Measurements from ENCODE around the gene NEMP1. TPM values are rescaled to one million over a fixed set of nuclear protein-coding genes. Genes with fewer than 3 reads are reported as not detected.

The NEMP1 gene
- total and polyA plus RNA-seq, 2 of the 8 experiments (the other 6 are each of a cell fraction or from before 2014, with no cell fraction given), result 30.1 to 43.2 TPM

DNA sequence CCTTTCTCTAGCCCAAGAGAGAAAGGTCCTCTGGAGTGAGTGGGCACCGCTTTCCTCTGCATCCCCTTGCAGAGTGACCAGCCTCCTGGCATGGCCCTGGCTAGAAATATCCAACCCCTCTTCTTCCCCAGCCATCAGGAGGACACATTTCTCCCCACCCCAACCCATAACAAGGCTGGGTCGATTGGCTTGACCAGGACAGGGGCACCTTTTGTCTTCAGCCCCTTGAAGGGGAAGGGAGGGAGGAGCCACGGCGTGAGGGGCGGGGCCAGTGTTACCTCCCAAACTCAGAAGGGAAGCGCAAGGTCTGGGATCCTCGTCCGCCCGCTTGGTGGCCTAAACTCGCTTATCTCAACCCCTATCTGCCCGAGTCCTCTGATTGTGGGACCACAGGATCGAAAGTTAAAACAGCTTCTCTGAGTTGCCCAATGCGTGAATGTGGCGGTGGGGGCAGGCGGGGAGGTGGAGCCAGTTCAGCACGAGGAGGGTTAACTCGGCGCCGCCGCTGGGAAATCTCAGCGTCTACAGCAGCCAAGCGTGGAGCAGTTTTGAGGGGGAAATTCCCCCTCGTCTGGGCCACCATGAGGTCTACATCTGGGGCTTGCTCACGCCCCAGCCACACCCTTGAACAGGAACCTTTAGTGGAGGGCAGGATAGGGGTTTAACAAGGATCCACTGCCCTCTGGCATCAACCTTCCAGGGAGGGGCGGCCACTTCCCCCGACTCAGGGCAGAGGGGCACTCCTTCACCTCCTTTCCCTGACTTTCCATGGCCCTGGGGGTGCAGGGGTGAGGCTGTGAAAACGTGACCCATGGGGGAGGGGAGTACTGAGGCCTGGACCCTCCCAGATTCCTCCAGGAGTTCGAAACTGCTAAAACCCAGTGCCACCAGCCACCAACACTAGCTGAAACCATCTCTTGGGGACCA lies 31.8 kb upstream of the NEMP1 start:
- DNase-seq (ENCODE audit: low read depth in 1 of 2, low spot score in 2 of 2) (peak in 1 of 2 experiments; percentile 93), FAIRE-seq (peak; percentile 52)
- ChIA-PET CTCF (ENCODE audit: partially characterized antibody) (interaction anchor here (0.7 to 15.7 kb wide), 20 partner anchors 8 to 357 kb away, joined by 3 to 325 read pairs (median 19); partner anchors contain the start of genes LRP1, NAB2, NEMP1 and TAC3), POLR2A (ENCODE audit: partially characterized antibody) (interaction anchor here (0.8 to 13.0 kb wide), 20 partner anchors 14 to 481 kb away, joined by 3 to 352 read pairs (median 6); partner anchors contain the start of genes LRP1, NAB2, NACA and NEMP1)
- Histone ChIP-seq H2AK5ac (ENCODE audit: low read depth, low read length) (0 out of 2 replicates have a peak overlapping the region, but pooled peaks have one; percentile 32), H3K56ac (replicated peaks; ENCODE audit: insufficient read length, low read depth, low read length) (peak overlapping the region; percentile 43), H3K9me3 (ENCODE audit: insufficient read depth in 2 of 2, low read depth in 1 of 2, low read length in 1 of 2) (no peaks in the 10 kb centered on the region), H2BK20ac (ENCODE audit: low read length) (0 out of 2 replicates have a peak overlapping the region, but pooled peaks have one; percentile 6), H3K36me3 (ENCODE audit: control insufficient read depth in 2 of 4, insufficient read depth in 4 of 4, low read length in 3 of 4) (no peaks in the 10 kb centered on the region; a peak in 1 of 8 replicates), H2BK120ac (replicated peaks; ENCODE audit: low read depth, low read length) (no peak overlapping the region), H3K23ac (ENCODE audit: insufficient read length) (no peak overlapping the region), H3K4me1 (replicated peaks in 1 of 4; ENCODE audit: control insufficient read depth in 3 of 4, insufficient read depth in 4 of 4, low read length in 3 of 4) (peaks cover 3 to 31% (median 15%) of the 10 kb centered on the region in 4 experiments), H2BK5ac (ENCODE audit: low read depth, low read length) (peak overlapping the region; percentile 87), H2BK12ac (ENCODE audit: low read depth, low read length) (peak overlapping the region; percentile 95), H4K20me1 (replicated peaks in 1 of 2; ENCODE audit: control insufficient read depth in 1 of 2, insufficient read depth in 2 of 2, low read length in 2 of 2) (no peaks in the 10 kb centered on the region), H3K4ac (replicated peaks; ENCODE audit: insufficient read length, low read depth, low read length) (peak overlapping the region; percentile 73), H3K14ac (ENCODE audit: insufficient read length) (peak overlapping the region; percentile 6), H3K79me1 (ENCODE audit: low read depth, low read length) (no peaks in the 10 kb centered on the region), H3K27me3 (replicated peaks in 1 of 4; ENCODE audit: control insufficient read depth in 3 of 4, extremely low read depth in 1 of 4, insufficient read depth in 3 of 4, low read length in 3 of 4) (no peaks in the 10 kb centered on the region), H2AFZ (ENCODE audit: low read length) (peak overlapping the region; percentile 52; the same call in 1 of the 2 replicates), H4K8ac (ENCODE audit: extremely low read depth, insufficient read depth, low read length) (peak overlapping the region; percentile 88; the same call in 1 of the 2 replicates), H4K5ac (ENCODE audit: insufficient read length, low read depth, low read length) (peak overlapping the region; percentile 41), H3K79me2 (ENCODE audit: control insufficient read depth in 1 of 2, insufficient read depth in 2 of 2, low read length in 2 of 2) (no peaks in the 10 kb centered on the region), H2BK15ac (ENCODE audit: low read length) (peak overlapping the region; percentile 73; the same call in 1 of the 2 replicates), H3K18ac (ENCODE audit: extremely low read depth, low read length) (peak overlapping the region; percentile 42), H4K91ac (replicated peaks; ENCODE audit: insufficient read length, low read length) (peak overlapping the region; percentile 94), H3K27ac (ENCODE audit: low read depth, low read length) (peak overlapping the region; percentile 87; the same call in 1 of the 2 replicates), H3K9ac (replicated peaks in 1 of 4; ENCODE audit: extremely low read depth in 1 of 4, low read depth in 3 of 4, low read length in 3 of 4) (peak overlapping the region in 3 of 4 experiments; percentile 53 to 57 (median 56); a peak in 5 of 7 replicates), H3K4me2 (ENCODE audit: insufficient read depth in 1 of 2, low read depth in 2 of 2, low read length in 2 of 2) (peak overlapping the region; percentile 81 to 96), H3K23me2 (ENCODE audit: low read depth, low read length) (peaks cover 15% of the 10 kb centered on the region), H3K4me3 (ENCODE audit: extremely low read depth in 1 of 4, insufficient read depth in 2 of 4, low read depth in 3 of 4, low read length in 4 of 4) (peak overlapping the region; percentile 5 to 59 (median 50))
- WGBS, 2 experiments (ENCODE audit: extremely low coverage in 1 of 2, insufficient coverage in 1 of 2, insufficient read length in 1 of 2, insufficient replicate concordance in 2 of 2, low coverage in 1 of 2, low lambda C conversion rate in 2 of 2, missing lambda C conversion rate in 1 of 2), result 7% methylated on average over 28 of the region's 28 CpGs; no CpG with 5 or more reads in 1 of the 2 experiments
- no peak; the same call in 1 of the 2 replicates for TF ChIP-seq PHF8 (conservative IDR thresholded peaks at IDR 0.05; ENCODE audit: low read depth, low read length)
- no peak for TF ChIP-seq CTBP2 (IDR thresholded peaks at IDR 0.05; ENCODE audit: borderline replicate concordance, insufficient read depth, insufficient read length, low read length)
- peak; percentile 28; the same call in 1 of the 2 replicates for TF ChIP-seq TAF1 (IDR thresholded peaks at IDR 0.05; ENCODE audit: low read depth, low read length)
- no peak for TF ChIP-seq CEBPB (IDR thresholded peaks at IDR 0.05; ENCODE audit: low read depth, low read length)
- peak in 1 of 2 experiments; percentile 69; a peak in 2 of 3 replicates for TF ChIP-seq POLR2A (IDR thresholded peaks at IDR 0.05; ENCODE audit: control extremely low read depth in 1 of 2, low read depth in 2 of 2, low read length in 2 of 2)
- TF ChIP-seq HDAC6 (IDR thresholded peaks at IDR 0.05; ENCODE audit: low read depth, low read length), result no peak
- peak; percentile 35 for TF ChIP-seq TBP (IDR thresholded peaks at IDR 0.05; ENCODE audit: low read depth, low read length)
- peak; percentile 82; the same call in 1 of the 2 replicates for TF ChIP-seq RBBP5 (IDR thresholded peaks at IDR 0.05; ENCODE audit: borderline replicate concordance, low read depth, low read length)
- TF ChIP-seq NRF1 (IDR thresholded peaks at IDR 0.05; ENCODE audit: low read depth, low read length), result no peak
- TF ChIP-seq EGR1 (IDR thresholded peaks at IDR 0.05; ENCODE audit: borderline replicate concordance, low read depth, low read length), result no peak
